KBM-7 (cell line): ENCODE measurements around the gene ADARB2.
"Not testable (repeated sequence)": the region's sequence is repeated elsewhere in the genome, so short reads cannot be mapped to it uniquely, and the experiment has no call there.

Experiments used
- DNase-seq: peaks from one replicate; pipeline ENCODE4 v3.0.0-alpha.2; 2015
- in situ Hi-C: fragments of 300-500 bp; cut with MboI; formaldehyde crosslinking; loops from 2 replicates; pipeline ENCODE4 v1.14.3; 2020; ENCODE audit warnings: low sequenced_read_pairs, low pct_unique_long_range_greater_than_20kb, mixed read lengths

ADARB2 gene

GRCh38 chr10:1402016-1402770, 335.1 kb downstream of the ADARB2 start:
- in situ Hi-C loops: no loop called here
- DNase-seq: no peak

GRCh38 chr10:1401071-1401965, 336.0 kb downstream of the ADARB2 start:
- no peak for DNase-seq
- in situ Hi-C loops: no loop called here

GRCh38 chr10:1400101-1401070, 336.9 kb downstream of the ADARB2 start:
- DNase-seq: no peak
- in situ Hi-C loops: no loop called here

- no peak for DNase-seq
- in situ Hi-C loops: no loop called here
Measured at GRCh38 chr10:1399431-1400100, 337.8 kb downstream of the ADARB2 start.

- no peak for DNase-seq
- in situ Hi-C loops: no loop called here
Measured at GRCh38 chr10:1398626-1399410, 338.5 kb downstream of the ADARB2 start.

- DNase-seq, in situ Hi-C loops: not testable (repeated sequence)
Measured at GRCh38 chr10:1398116-1398515, 339.2 kb downstream of the ADARB2 start.

GRCh38 chr10:1396297-1396635, 341.1 kb downstream of the ADARB2 start:
- DNase-seq: no peak
- in situ Hi-C loops: no loop called here

GRCh38 chr10:1395481-1396296, 341.6 kb downstream of the ADARB2 start:
- in situ Hi-C loops: no loop called here
- no peak for DNase-seq

GRCh38 chr10:1395025-1395480, 342.3 kb downstream of the ADARB2 start:
- in situ Hi-C loops: no loop called here

GRCh38 chr10:1394155-1394912, 343.0 kb downstream of the ADARB2 start:
- in situ Hi-C loops: no loop called here
- no peak for DNase-seq

More at GRCh38 chr10:1395025-1395480, 342.3 kb downstream of the ADARB2 start:
- no peak for DNase-seq

GRCh38 chr10:1393481-1393880, 343.8 kb downstream of the ADARB2 start:
- in situ Hi-C loops: no loop called here
- no peak for DNase-seq

GRCh38 chr10:1392127-1392526, 345.2 kb downstream of the ADARB2 start:
- in situ Hi-C loops: no loop called here
- no peak for DNase-seq

GRCh38 chr10:1390200-1390599, 347.1 kb downstream of the ADARB2 start:
- no peak for DNase-seq
- in situ Hi-C loops: no loop called here

GRCh38 chr10:1384026-1384425, 353.3 kb downstream of the ADARB2 start:
- DNase-seq: no peak
- in situ Hi-C loops: no loop called here

- in situ Hi-C loops: no loop called here
- no peak for DNase-seq
Measured at GRCh38 chr10:1382711-1383110, 354.6 kb downstream of the ADARB2 start.

GRCh38 chr10:1381339-1381738, 356.0 kb downstream of the ADARB2 start:
- in situ Hi-C loops: no loop called here
- DNase-seq: no peak
